Prostate gland (tissue), 2 donors: ENCODE results near the gene FAM107A. TPM values are rescaled to one million over a fixed set of nuclear protein-coding genes. Genes with fewer than 3 reads are reported as not detected.

Source experiments
- DNase-seq: peaks from one replicate; pipeline ENCODE4 v3.0.0-alpha.2; 2019; ENCODE audit warnings: low spot score
- H3K27ac ChIP-seq, 2 donors: fragments of 200-600 bp; sonication (generic); 2 replicates each; pipeline ENCODE4 v1.5.1; 2017 to 2019
- H3K27me3 ChIP-seq: fragments of 200-600 bp; sonication (generic); replicated peaks from 2 replicates; pipeline ENCODE4 v1.5.1; 2019; ENCODE audit not compliant: insufficient read depth
- H3K36me3 ChIP-seq, 2 donors: fragments of 200-600 bp; sonication (generic); 1 replicate in 1 of 2; 2 replicates in 1 of 2; pipeline versions ENCODE4 v1.5.1 to v1.8.1; 2017 to 2019
- H3K4me1 ChIP-seq: fragments of 200-600 bp; sonication (generic); replicated peaks from 2 replicates; pipeline ENCODE4 v1.5.1; 2019
- H3K4me3 ChIP-seq, 2 donors: fragments of 200-600 bp; sonication (generic); 2 replicates each; pipeline ENCODE4 v1.5.1; 2017 to 2019
- H3K9me3 ChIP-seq: fragments of 200-600 bp; sonication (generic); 2 replicates; pipeline ENCODE4 v1.5.1; 2017
- POLR2A ChIP-seq: fragments of 450-650 bp; IDR thresholded peaks from one replicate; pipeline ENCODE4 v1.6.1; 2016; ENCODE audit warnings: antibody characterized with exemption, mild to moderate bottlenecking
- POLR2AphosphoS5 ChIP-seq: sonication (generic); formaldehyde crosslinking; IDR thresholded peaks from one replicate; pipeline ENCODE4 v1.6.1; 2017; ENCODE audit warnings: antibody characterized with exemption
- WGBS: methylation state at CpG from one replicate; pipeline ENCODE4 v1.1.5; 2018; 5-methylcytosine and 5-hydroxymethylcytosine counted together
- intact Hi-C: fragments of 100-400 bp; cut with DNase I; formaldehyde crosslinking; loops from one replicate; pipeline ENCODE4 v1.14.2; 2022
- total RNA-seq, 2 donors: library from RNA; depleted of rRNA; stranded (reverse); fragments of >200 nt; gene quantifications; one replicate each; pipeline ENCODE4 v1.1.0, GENCODE V29; 2016
- TF ChIP-seq, protein P1 (sequence below), 4 experiments: fragments of 200-600 bp in 2 of 4; fragments of 450-650 bp in 2 of 4; sonication (generic) in 2 of 4; IDR thresholded peaks; 1 replicate in 3 of 4; 2 replicates in 1 of 4; pipeline ENCODE4 v1.5.1; 2016 to 2019; ENCODE audit warnings: antibody characterized with exemption in 4 of 4, mild to moderate bottlenecking in 2 of 4, moderate library complexity in 2 of 4

FAM107A gene
- total RNA-seq, 2 donors from 2014 or later: 54.5 to 80.2 TPM

DNA sequence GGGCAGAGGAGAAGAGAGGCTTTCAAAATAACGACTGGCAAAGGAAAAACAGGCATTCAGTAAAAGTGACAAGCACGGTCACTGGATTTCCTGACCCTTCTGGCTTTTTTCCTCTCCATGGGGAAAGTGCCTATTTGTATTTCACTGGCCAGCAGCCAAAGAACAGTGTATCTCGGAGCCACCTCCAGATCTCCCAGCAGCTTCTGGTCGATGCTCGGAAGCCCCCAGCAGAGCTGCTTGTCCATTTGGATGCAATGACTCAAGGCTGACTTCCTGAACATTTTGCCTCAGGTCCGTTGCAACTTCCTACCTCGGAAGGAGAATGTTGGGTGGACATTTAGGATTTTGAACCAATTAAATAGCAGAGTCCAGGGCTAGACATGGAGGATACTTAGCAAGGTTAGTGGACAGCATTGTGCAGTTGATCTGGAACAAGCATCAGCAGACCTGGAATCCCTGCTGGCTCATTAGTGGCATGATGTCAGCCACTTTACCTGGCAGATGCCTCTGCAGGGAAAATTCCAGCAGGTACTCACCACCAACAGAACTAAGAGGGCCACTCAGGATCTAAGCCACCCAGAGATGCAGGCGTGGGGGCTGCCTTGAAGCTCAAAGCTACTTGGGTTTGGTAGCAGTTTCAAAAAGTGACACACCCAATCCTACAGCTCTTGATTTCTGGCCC, 1.1 kb downstream of the FAM107A start:
- intact Hi-C loops: loop anchor here (2.0 kb wide), 2 partner anchors 41 to 53 kb away; no protein-coding TSS in a partner anchor
- Histone ChIP-seq H3K4me1 (peaks cover 9% of the 10 kb centered on the region), H3K4me3 (peak overlapping the region; percentile 29), H3K36me3 (no peaks in the 10 kb centered on the region), H3K27ac (peak overlapping the region; percentile 74 to 81), H3K27me3 (no peaks in the 10 kb centered on the region), H3K9me3 (no peaks in the 10 kb centered on the region)
- DNase-seq: no peak
- WGBS: 36% methylated on average over 8 of the region's 8 CpGs
- TF ChIP-seq, protein P1, sequence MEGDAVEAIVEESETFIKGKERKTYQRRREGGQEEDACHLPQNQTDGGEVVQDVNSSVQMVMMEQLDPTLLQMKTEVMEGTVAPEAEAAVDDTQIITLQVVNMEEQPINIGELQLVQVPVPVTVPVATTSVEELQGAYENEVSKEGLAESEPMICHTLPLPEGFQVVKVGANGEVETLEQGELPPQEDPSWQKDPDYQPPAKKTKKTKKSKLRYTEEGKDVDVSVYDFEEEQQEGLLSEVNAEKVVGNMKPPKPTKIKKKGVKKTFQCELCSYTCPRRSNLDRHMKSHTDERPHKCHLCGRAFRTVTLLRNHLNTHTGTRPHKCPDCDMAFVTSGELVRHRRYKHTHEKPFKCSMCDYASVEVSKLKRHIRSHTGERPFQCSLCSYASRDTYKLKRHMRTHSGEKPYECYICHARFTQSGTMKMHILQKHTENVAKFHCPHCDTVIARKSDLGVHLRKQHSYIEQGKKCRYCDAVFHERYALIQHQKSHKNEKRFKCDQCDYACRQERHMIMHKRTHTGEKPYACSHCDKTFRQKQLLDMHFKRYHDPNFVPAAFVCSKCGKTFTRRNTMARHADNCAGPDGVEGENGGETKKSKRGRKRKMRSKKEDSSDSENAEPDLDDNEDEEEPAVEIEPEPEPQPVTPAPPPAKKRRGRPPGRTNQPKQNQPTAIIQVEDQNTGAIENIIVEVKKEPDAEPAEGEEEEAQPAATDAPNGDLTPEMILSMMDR (IDR thresholded peaks at IDR 0.05): no peak
- TF ChIP-seq POLR2A (no peak), POLR2AphosphoS5 (no peak)

DNA sequence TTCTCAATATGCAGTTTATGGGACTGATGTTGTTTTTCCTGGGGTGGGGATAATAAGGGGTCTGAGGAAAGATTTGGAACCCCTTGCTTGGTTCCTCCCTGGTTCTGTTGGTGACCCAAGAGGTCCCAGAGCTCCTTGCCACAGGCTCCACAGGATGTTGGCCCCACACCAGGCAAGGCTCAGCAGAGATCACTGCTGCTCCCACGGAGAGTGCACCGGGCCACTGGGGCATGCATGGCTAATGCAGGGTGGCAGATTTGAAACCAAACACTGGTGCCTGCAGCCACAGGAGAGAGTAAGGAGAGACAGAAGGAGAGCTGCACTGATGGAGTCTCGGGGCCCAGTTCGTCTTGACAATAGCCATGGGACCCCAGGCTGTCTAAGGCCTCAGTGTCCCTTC, 2.5 kb downstream of the FAM107A start:
- Histone ChIP-seq H3K9me3 (no peaks in the 10 kb centered on the region), H3K4me1 (peaks cover 9% of the 10 kb centered on the region), H3K4me3 (no peak overlapping the region), H3K27me3 (no peaks in the 10 kb centered on the region), H3K36me3 (no peaks in the 10 kb centered on the region), H3K27ac (peak overlapping the region; percentile 18 to 81)
- TF ChIP-seq, protein P1 (IDR thresholded peaks at IDR 0.05): no peak
- TF ChIP-seq POLR2AphosphoS5 (no peak), POLR2A (no peak)
- WGBS: 84% methylated on average over 4 of the region's 4 CpGs
- DNase-seq: no peak
- intact Hi-C loops: no loop called here

DNA sequence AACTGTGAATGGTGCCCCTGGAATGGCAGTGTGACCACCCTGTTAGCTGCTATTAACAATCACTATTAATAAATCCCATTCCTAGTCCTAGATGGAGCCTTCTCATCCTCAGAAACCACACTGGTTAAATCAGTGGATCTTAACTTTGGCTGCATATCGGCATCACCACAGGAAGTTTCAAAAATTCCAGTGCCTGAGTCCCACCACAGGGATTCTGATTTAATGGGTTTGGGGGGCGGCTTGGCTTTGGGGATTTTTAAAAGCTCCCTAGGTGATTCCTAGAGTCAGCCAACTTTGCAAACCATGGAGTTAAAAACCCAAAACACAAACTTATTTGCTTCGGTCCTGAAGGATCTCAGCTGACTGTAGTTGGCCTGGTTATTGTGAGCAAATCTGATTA, 3.1 kb downstream of the FAM107A start:
- no peak for TF ChIP-seq POLR2AphosphoS5
- H3K4me1 ChIP-seq: peaks cover 9% of the 10 kb centered on the region
- no peak overlapping the region for H3K4me3 ChIP-seq
- intact Hi-C loops: no loop called here
- peak overlapping the region; percentile 18 to 81 for H3K27ac ChIP-seq
- DNase-seq: no peak
- WGBS: 81% methylated on average over 3 of the region's 3 CpGs
- H3K36me3 ChIP-seq: no peaks in the 10 kb centered on the region
- no peaks in the 10 kb centered on the region for H3K9me3 ChIP-seq
- no peaks in the 10 kb centered on the region for H3K27me3 ChIP-seq

DNA sequence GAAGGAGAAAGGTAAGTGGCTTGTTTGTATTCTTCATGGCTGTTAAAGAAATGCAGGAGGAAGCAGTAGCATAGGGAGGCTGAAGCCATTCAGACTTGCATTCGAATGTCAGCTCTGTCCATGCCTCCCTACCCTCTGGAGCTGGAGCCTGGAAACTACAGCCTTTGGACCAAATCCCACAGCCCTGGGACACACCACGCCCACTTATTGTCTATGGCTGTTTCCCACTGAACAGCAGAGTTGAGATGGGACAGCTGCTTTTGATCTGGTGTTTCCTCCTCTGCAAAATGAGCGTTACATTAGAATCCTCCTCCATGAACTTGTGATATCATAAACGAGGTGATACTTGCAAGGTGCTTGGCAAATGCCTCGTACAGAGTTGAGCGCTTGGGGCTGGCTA, 3.6 kb downstream of the FAM107A start:
- TF ChIP-seq POLR2A (no peak), POLR2AphosphoS5 (no peak)
- TF ChIP-seq, protein P1 (IDR thresholded peaks at IDR 0.05): no peak
- peak overlapping the region; percentile 18 to 81 for H3K27ac ChIP-seq
- WGBS: 23% methylated on average over 6 of the region's 6 CpGs

DNA sequence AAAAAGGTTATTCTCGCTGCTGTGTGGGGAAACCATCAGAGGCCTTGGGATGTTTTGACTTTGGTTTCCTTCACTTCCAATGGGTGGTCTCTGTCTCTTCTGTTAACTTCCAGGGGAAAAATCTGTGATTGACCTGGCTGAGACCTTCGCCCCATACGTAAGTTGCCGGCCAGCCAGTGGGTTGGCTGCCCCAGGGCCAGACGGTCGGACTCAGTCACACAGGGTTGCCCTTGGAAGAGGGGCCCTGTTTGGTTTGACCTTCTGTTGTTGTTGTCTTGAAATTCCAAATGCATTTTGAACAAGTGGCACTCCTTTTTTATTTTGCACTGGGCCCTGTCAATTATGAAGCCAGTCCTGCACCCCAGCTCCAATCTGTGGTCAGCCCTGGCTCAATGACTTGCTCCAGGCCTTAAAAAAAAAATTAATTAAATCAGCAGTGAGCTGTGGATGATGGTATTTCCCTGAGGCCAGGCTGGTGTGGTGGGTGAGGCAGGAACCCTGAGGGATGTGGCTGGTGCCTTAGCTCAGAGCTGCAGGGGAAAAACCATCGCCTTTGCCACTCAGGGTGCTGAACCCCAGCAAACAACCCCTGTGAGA, 4.5 kb downstream of the FAM107A start:
- H3K27ac ChIP-seq: peak overlapping the region in 1 of 2 donors; percentile 43
- no peak for DNase-seq
- H3K27me3 ChIP-seq: no peaks in the 10 kb centered on the region
- intact Hi-C loops: no loop called here
- 93% methylated on average over 7 of the region's 7 CpGs for WGBS
- no peak for TF ChIP-seq POLR2AphosphoS5
- TF ChIP-seq, protein P1 (IDR thresholded peaks at IDR 0.05): no peak
- TF ChIP-seq POLR2A: no peak
- peaks cover 2% of the 10 kb centered on the region for H3K4me1 ChIP-seq
- H3K36me3 ChIP-seq: no peaks in the 10 kb centered on the region
- H3K4me3 ChIP-seq: no peak overlapping the region
- no peaks in the 10 kb centered on the region for H3K9me3 ChIP-seq

More for the DNA sequence above, 3.6 kb downstream of the FAM107A start:
- intact Hi-C loops: no loop called here
- DNase-seq: no peak
- H3K4me1 ChIP-seq: peaks cover 9% of the 10 kb centered on the region
- H3K4me3 ChIP-seq: no peak overlapping the region
- no peaks in the 10 kb centered on the region for H3K27me3 ChIP-seq
- H3K36me3 ChIP-seq: no peaks in the 10 kb centered on the region
- no peaks in the 10 kb centered on the region for H3K9me3 ChIP-seq
